ENCODE data around the gene SS18. TPM values are rescaled to one million over a fixed set of nuclear protein-coding genes. Genes with fewer than 3 reads are reported as not detected.

Gene SS18
- total and polyA plus RNA-seq, 2 donors (not counting 1 experiment from before 2014, with no cell fraction given) = 62.4 to 114 TPM

GRCh38 chr18:26097563-26097962 is 7.2 kb upstream of the SS18 start:
- no peak for ATAC-seq (ENCODE audit: low read depth)
- no peaks in the 10 kb centered on the region for H3K79me2 ChIP-seq (ENCODE audit: control insufficient read depth, insufficient read depth, low read length)
- no peaks in the 10 kb centered on the region for H3K27me3 ChIP-seq (replicated peaks in 1 of 4; ENCODE audit: control extremely low read depth in 1 of 4, control insufficient read depth in 3 of 4, insufficient read depth in 4 of 4, low read length in 3 of 4)
- no peak overlapping the region for H3K27ac ChIP-seq (ENCODE audit: low read length in 2 of 2)
- H3K27ac Mint-ChIP-seq = no peak overlapping the region
- DNase-seq = no peak
- no peaks in the 10 kb centered on the region for H3K27me3 Mint-ChIP-seq
- ChIA-PET CTCF (no interaction called here), POLR2A (no interaction called here)
- no peaks in the 10 kb centered on the region for H3K36me3 ChIP-seq (replicated peaks in 1 of 2; ENCODE audit: control extremely low read depth in 1 of 2, control insufficient read depth in 1 of 2, extremely low read depth in 1 of 2, insufficient read depth in 2 of 2, low read length in 1 of 2)
- no peaks in the 10 kb centered on the region for H3K4me1 ChIP-seq (ENCODE audit: control insufficient read depth in 2 of 2, insufficient read depth in 2 of 2, low read length in 2 of 2)
- H3K4me2 ChIP-seq (replicated peaks; ENCODE audit: low read depth, low read length, poor library complexity, severe bottlenecking) = no peak overlapping the region
- no peaks in the 10 kb centered on the region for H4K20me1 ChIP-seq (ENCODE audit: control insufficient read depth, insufficient read depth, low read length, poor library complexity, severe bottlenecking)
- no peak overlapping the region for H3K4me3 ChIP-seq (ENCODE audit: control extremely low read depth in 1 of 5, extremely low read depth in 1 of 5, insufficient read depth in 1 of 5, low read depth in 2 of 5, low read length in 4 of 5)
- H3K9me3 Mint-ChIP-seq (ENCODE audit: insufficient read depth) = no peaks in the 10 kb centered on the region
- H2AFZ ChIP-seq (ENCODE audit: insufficient read depth, low read depth, low read length, poor library complexity, severe bottlenecking) = no peak overlapping the region
- intact Hi-C loops (cut with micrococcal nuclease) = loop anchor here (10.0 kb wide), 1 partner anchor 743 kb away; the partner anchor contains the start of gene ZNF521
- H3K4me3 Mint-ChIP-seq = no peak overlapping the region
- no peak overlapping the region for H3K9ac ChIP-seq (ENCODE audit: low read length)
- 100% methylated on average over 2 of the region's 5 CpGs for WGBS (ENCODE audit: insufficient coverage)
- TF ChIP-seq EZH2 (IDR thresholded peaks at IDR 0.05; ENCODE audit: borderline replicate concordance, insufficient read depth, low read depth, low read length, poor library complexity, severe bottlenecking) (no peak), CTCF (IDR thresholded peaks at IDR 0.05) (no peak)
- H3K9me3 ChIP-seq (ENCODE audit: control extremely low read depth in 1 of 3, control insufficient read depth in 2 of 3, insufficient read depth in 1 of 3, low read length in 2 of 3) = peaks cover 0 to 8% (median 6%) of the 10 kb centered on the region in 3 donors
- no peaks in the 10 kb centered on the region for H3K4me1 Mint-ChIP-seq

GRCh38 chr18:26096852-26097251 is 6.4 kb upstream of the SS18 start:
- no peaks in the 10 kb centered on the region for H3K4me1 ChIP-seq (ENCODE audit: control insufficient read depth in 2 of 2, insufficient read depth in 2 of 2, low read length in 2 of 2)
- H3K9ac ChIP-seq (ENCODE audit: low read length) = no peak overlapping the region
- Mint-ChIP-seq H3K4me1 (peaks cover 5% of the 10 kb centered on the region), H3K4me3 (no peak overlapping the region), H3K9me3 (ENCODE audit: insufficient read depth) (no peaks in the 10 kb centered on the region), H3K27ac (no peak overlapping the region), H3K27me3 (no peaks in the 10 kb centered on the region)
- no peaks in the 10 kb centered on the region for H4K20me1 ChIP-seq (ENCODE audit: control insufficient read depth, insufficient read depth, low read length, poor library complexity, severe bottlenecking)
- peaks cover 0 to 8% (median 6%) of the 10 kb centered on the region in 3 donors for H3K9me3 ChIP-seq (ENCODE audit: control extremely low read depth in 1 of 3, control insufficient read depth in 2 of 3, insufficient read depth in 1 of 3, low read length in 2 of 3)
- CTCF ChIA-PET = no interaction called here
- no peak overlapping the region for H3K4me3 ChIP-seq (ENCODE audit: control extremely low read depth in 1 of 5, extremely low read depth in 1 of 5, insufficient read depth in 1 of 5, low read depth in 2 of 5, low read length in 4 of 5)
- POLR2A ChIA-PET = no interaction called here
- H3K36me3 ChIP-seq (replicated peaks in 1 of 2; ENCODE audit: control extremely low read depth in 1 of 2, control insufficient read depth in 1 of 2, extremely low read depth in 1 of 2, insufficient read depth in 2 of 2, low read length in 1 of 2) = no peaks in the 10 kb centered on the region
- ATAC-seq (ENCODE audit: low read depth) = no peak
- H3K79me2 ChIP-seq (ENCODE audit: control insufficient read depth, insufficient read depth, low read length) = no peaks in the 10 kb centered on the region
- intact Hi-C loops (cut with micrococcal nuclease) = loop anchor here (10.0 kb wide), 1 partner anchor 742 kb away; the partner anchor contains the start of gene ZNF521
- H3K27ac ChIP-seq (ENCODE audit: low read length in 2 of 2) = no peak overlapping the region
- H2AFZ ChIP-seq (ENCODE audit: insufficient read depth, low read depth, low read length, poor library complexity, severe bottlenecking) = no peak overlapping the region
- no peak for TF ChIP-seq EZH2 (IDR thresholded peaks at IDR 0.05; ENCODE audit: borderline replicate concordance, insufficient read depth, low read depth, low read length, poor library complexity, severe bottlenecking)
- TF ChIP-seq CTCF (IDR thresholded peaks at IDR 0.05) = no peak
- DNase-seq = no peak
- H3K4me2 ChIP-seq (replicated peaks; ENCODE audit: low read depth, low read length, poor library complexity, severe bottlenecking) = no peak overlapping the region
- no peaks in the 10 kb centered on the region for H3K27me3 ChIP-seq (replicated peaks in 1 of 4; ENCODE audit: control extremely low read depth in 1 of 4, control insufficient read depth in 3 of 4, insufficient read depth in 4 of 4, low read length in 3 of 4)
- no CpG with 5 or more reads among the region's 1 CpG for WGBS (ENCODE audit: insufficient coverage)

Measured in B cell (primary cell).